Measurements from ENCODE around the gene VGLL2.

DNA sequence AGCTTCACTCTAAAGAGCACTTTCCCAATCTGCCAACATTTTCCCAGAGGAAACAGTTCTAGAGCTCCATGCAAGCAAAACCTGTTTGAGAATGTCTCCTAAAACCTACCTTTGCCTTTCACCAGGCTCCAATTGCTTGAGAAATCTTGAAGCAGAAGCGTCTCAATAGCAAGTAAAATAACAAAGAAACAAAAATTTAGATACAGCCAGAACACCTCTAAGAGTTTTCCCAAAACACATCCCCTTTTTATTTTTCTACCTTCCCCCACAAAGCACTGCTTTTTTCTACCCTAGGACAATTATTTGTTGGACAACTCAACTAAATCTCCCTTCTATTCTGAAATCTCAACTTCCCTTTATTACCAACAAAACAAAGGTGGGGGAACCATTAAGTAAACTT is 3.6 kb downstream of the VGLL2 start:
- TF ChIP-seq, protein P1, sequence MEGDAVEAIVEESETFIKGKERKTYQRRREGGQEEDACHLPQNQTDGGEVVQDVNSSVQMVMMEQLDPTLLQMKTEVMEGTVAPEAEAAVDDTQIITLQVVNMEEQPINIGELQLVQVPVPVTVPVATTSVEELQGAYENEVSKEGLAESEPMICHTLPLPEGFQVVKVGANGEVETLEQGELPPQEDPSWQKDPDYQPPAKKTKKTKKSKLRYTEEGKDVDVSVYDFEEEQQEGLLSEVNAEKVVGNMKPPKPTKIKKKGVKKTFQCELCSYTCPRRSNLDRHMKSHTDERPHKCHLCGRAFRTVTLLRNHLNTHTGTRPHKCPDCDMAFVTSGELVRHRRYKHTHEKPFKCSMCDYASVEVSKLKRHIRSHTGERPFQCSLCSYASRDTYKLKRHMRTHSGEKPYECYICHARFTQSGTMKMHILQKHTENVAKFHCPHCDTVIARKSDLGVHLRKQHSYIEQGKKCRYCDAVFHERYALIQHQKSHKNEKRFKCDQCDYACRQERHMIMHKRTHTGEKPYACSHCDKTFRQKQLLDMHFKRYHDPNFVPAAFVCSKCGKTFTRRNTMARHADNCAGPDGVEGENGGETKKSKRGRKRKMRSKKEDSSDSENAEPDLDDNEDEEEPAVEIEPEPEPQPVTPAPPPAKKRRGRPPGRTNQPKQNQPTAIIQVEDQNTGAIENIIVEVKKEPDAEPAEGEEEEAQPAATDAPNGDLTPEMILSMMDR (IDR thresholded peaks at IDR 0.05) = no peak
- no peak for TF ChIP-seq POLR2A (IDR thresholded peaks at IDR 0.05; ENCODE audit: low read depth)
